ENCODE results near the gene HMGB1.

HMGB1 gene

GRCh38 chr13:30499338-30499737, 33.6 kb upstream of the HMGB1 start:
- Histone ChIP-seq H3K4me3 (ENCODE audit: low read length, poor library complexity, severe bottlenecking) (no peak overlapping the region), H3F3A (ENCODE audit: low read depth) (no peaks in the 10 kb centered on the region), H3K79me2 (ENCODE audit: insufficient read depth, low read length) (no peaks in the 10 kb centered on the region), H3K9me2 (replicated peaks; ENCODE audit: low read depth, low read length) (no peaks in the 10 kb centered on the region), H3K27me3 (ENCODE audit: insufficient read depth, low read length, poor library complexity, severe bottlenecking) (no peaks in the 10 kb centered on the region), H3K9ac (ENCODE audit: low read depth, low read length, poor library complexity, severe bottlenecking) (no peak overlapping the region), H3K9me3 (ENCODE audit: insufficient read depth, low read depth, low read length) (no peaks in the 10 kb centered on the region), H3K4me1 (ENCODE audit: insufficient read depth, low read length, poor library complexity, severe bottlenecking) (no peaks in the 10 kb centered on the region), H3K36me3 (ENCODE audit: insufficient read depth, low read length) (no peaks in the 10 kb centered on the region), H3K4me2 (ENCODE audit: low read depth, low read length, poor library complexity, severe bottlenecking) (no peak overlapping the region), H2AFZ (ENCODE audit: low read length) (no peak overlapping the region), H4K20me1 (ENCODE audit: insufficient read depth, low read length, poor library complexity, severe bottlenecking) (no peaks in the 10 kb centered on the region)
- TF ChIP-seq, protein P1, sequence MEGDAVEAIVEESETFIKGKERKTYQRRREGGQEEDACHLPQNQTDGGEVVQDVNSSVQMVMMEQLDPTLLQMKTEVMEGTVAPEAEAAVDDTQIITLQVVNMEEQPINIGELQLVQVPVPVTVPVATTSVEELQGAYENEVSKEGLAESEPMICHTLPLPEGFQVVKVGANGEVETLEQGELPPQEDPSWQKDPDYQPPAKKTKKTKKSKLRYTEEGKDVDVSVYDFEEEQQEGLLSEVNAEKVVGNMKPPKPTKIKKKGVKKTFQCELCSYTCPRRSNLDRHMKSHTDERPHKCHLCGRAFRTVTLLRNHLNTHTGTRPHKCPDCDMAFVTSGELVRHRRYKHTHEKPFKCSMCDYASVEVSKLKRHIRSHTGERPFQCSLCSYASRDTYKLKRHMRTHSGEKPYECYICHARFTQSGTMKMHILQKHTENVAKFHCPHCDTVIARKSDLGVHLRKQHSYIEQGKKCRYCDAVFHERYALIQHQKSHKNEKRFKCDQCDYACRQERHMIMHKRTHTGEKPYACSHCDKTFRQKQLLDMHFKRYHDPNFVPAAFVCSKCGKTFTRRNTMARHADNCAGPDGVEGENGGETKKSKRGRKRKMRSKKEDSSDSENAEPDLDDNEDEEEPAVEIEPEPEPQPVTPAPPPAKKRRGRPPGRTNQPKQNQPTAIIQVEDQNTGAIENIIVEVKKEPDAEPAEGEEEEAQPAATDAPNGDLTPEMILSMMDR (conservative IDR thresholded peaks at IDR 0.05; ENCODE audit: low read length) = no peak
- TF ChIP-seq EZH2phosphoT487 (IDR thresholded peaks at IDR 0.05; ENCODE audit: borderline replicate concordance) = no peak

- Histone ChIP-seq H3K4me3 (ENCODE audit: low read length, poor library complexity, severe bottlenecking) (no peak overlapping the region), H3K4me1 (ENCODE audit: insufficient read depth, low read length, poor library complexity, severe bottlenecking) (no peaks in the 10 kb centered on the region), H3K9me2 (replicated peaks; ENCODE audit: low read depth, low read length) (no peaks in the 10 kb centered on the region), H3K36me3 (ENCODE audit: insufficient read depth, low read length) (no peaks in the 10 kb centered on the region), H3F3A (ENCODE audit: low read depth) (no peaks in the 10 kb centered on the region), H3K4me2 (ENCODE audit: low read depth, low read length, poor library complexity, severe bottlenecking) (no peak overlapping the region), H3K9me3 (ENCODE audit: insufficient read depth, low read depth, low read length) (no peaks in the 10 kb centered on the region), H2AFZ (ENCODE audit: low read length) (no peak overlapping the region), H3K9ac (ENCODE audit: low read depth, low read length, poor library complexity, severe bottlenecking) (no peak overlapping the region), H4K20me1 (ENCODE audit: insufficient read depth, low read length, poor library complexity, severe bottlenecking) (no peaks in the 10 kb centered on the region), H3K27me3 (ENCODE audit: insufficient read depth, low read length, poor library complexity, severe bottlenecking) (no peaks in the 10 kb centered on the region), H3K79me2 (ENCODE audit: insufficient read depth, low read length) (no peaks in the 10 kb centered on the region)
- TF ChIP-seq EZH2phosphoT487 (IDR thresholded peaks at IDR 0.05; ENCODE audit: borderline replicate concordance) = no peak
- TF ChIP-seq, protein P1 (conservative IDR thresholded peaks at IDR 0.05; ENCODE audit: low read length) = no peak
These were observed 30.4 kb upstream of the HMGB1 start for GRCh38 chr13:30496147-30496546.

GRCh38 chr13:30495746-30496145, 30.0 kb upstream of the HMGB1 start:
- no peak overlapping the region for H3K4me3 ChIP-seq (ENCODE audit: low read length, poor library complexity, severe bottlenecking)

More at GRCh38 chr13:30495746-30496145, 30.0 kb upstream of the HMGB1 start:
- Histone ChIP-seq H3K4me2 (ENCODE audit: low read depth, low read length, poor library complexity, severe bottlenecking) (no peak overlapping the region), H3K27me3 (ENCODE audit: insufficient read depth, low read length, poor library complexity, severe bottlenecking) (no peaks in the 10 kb centered on the region), H3K79me2 (ENCODE audit: insufficient read depth, low read length) (no peaks in the 10 kb centered on the region), H3K9me2 (replicated peaks; ENCODE audit: low read depth, low read length) (no peaks in the 10 kb centered on the region), H3K9ac (ENCODE audit: low read depth, low read length, poor library complexity, severe bottlenecking) (no peak overlapping the region), H3K4me1 (ENCODE audit: insufficient read depth, low read length, poor library complexity, severe bottlenecking) (no peaks in the 10 kb centered on the region), H3K9me3 (ENCODE audit: insufficient read depth, low read depth, low read length) (no peaks in the 10 kb centered on the region), H3K36me3 (ENCODE audit: insufficient read depth, low read length) (no peaks in the 10 kb centered on the region), H2AFZ (ENCODE audit: low read length) (no peak overlapping the region), H4K20me1 (ENCODE audit: insufficient read depth, low read length, poor library complexity, severe bottlenecking) (no peaks in the 10 kb centered on the region), H3F3A (ENCODE audit: low read depth) (no peaks in the 10 kb centered on the region)
- TF ChIP-seq, protein P1 (conservative IDR thresholded peaks at IDR 0.05; ENCODE audit: low read length) = no peak
- TF ChIP-seq EZH2phosphoT487 (IDR thresholded peaks at IDR 0.05; ENCODE audit: borderline replicate concordance) = no peak
